A549 (cell line): ENCODE measurements around the gene MBNL3. TPM values are rescaled to one million over a fixed set of nuclear protein-coding genes. Genes with fewer than 3 reads are reported as not detected.
A peak's percentile ranks its signal among the peaks of the same experiment; 100 is the strongest.
"Not testable (repeated sequence)": the region's sequence is repeated elsewhere in the genome, so short reads cannot be mapped to it uniquely, and the experiment has no call there.

ENCODE experiments used
- ATAC-seq, 2 experiments: fragments of 200-7000 bp in 1 of 2; fragments of >200 bp in 1 of 2; cut with Nextera tagmentation in 1 of 2; cut with Tn5 transposase in 1 of 2; 3 replicates each; pipeline versions ENCODE4 v1.8.0 to v1.9.1; 2018 to 2020; ENCODE audit warnings: mild to moderate bottlenecking in 1 of 2, moderate library complexity in 1 of 2
- CTCF ChIA-PET: fragments of 300-600 bp; sonication (Branson Sonifier 250); formaldehyde crosslinking; extraction: SDS; loops from one replicate; lab custom pipeline; 2021; ENCODE audit warnings: antibody characterized with exemption, inconsistent platforms; lab: Yijun Ruan, JAX
- POLR2A ChIA-PET: fragments of 350-600 bp; formaldehyde crosslinking; extraction: SDS; loops from one replicate; lab custom pipeline; 2021; ENCODE audit warnings: antibody characterized with exemption, inconsistent platforms; lab: Yijun Ruan, JAX
- DNase-seq, 2 experiments: peaks; one replicate each; pipeline versions ENCODE4 v3.0.0 to v3.0.0-alpha.2; 2011 to 2016; ENCODE audit warnings: low read depth in 1 of 2, low spot score in 1 of 2
- FAIRE-seq: peaks from 2 replicates; lab custom pipeline; 2011; peaks lifted over from hg19 to GRCh38; lab: Jason Lieb, UNC
- H3K27ac ChIP-seq, 2 experiments: fragments of >200 bp; sonication (Bioruptor Twin); formaldehyde crosslinking; 3 replicates each; pipeline ENCODE4 v1.5.1; 2016 to 2017
- H3K4me1 ChIP-seq: fragments of >200 bp; sonication (Bioruptor Twin); formaldehyde crosslinking; 3 replicates; pipeline ENCODE4 v1.6.1; 2016
- H3K4me2 ChIP-seq: fragments of >200 bp; sonication (Bioruptor Twin); formaldehyde crosslinking; 3 replicates; pipeline ENCODE4 v1.6.1; 2016
- H3K4me3 ChIP-seq: fragments of >200 bp; sonication (Bioruptor Twin); formaldehyde crosslinking; 3 replicates; pipeline ENCODE4 v1.5.1; 2016
- H3K9me3 ChIP-seq: fragments of >200 bp; sonication (Bioruptor Twin); formaldehyde crosslinking; 3 replicates; pipeline ENCODE4 v1.6.1; 2016
- CBX2 ChIP-seq: fragments of 200-600 bp; sonication (generic); IDR thresholded peaks from 2 replicates; pipeline ENCODE4 v1.6.1; 2016; ENCODE audit warnings: low read depth, mild to moderate bottlenecking, borderline replicate concordance
- CHD2 ChIP-seq: fragments of 150-350 bp; IDR thresholded peaks from 2 replicates; pipeline ENCODE4 v1.6.1; 2014; ENCODE audit warnings: low read length; ENCODE audit not compliant: partially characterized antibody
- EP300 ChIP-seq, 2 experiments: fragments of >200 bp; sonication (Bioruptor Twin); formaldehyde crosslinking; IDR thresholded peaks; 2 replicates in 1 of 2; 3 replicates in 1 of 2; pipeline ENCODE4 v1.6.1; 2016 to 2017
- FOSL2 ChIP-seq, 2 experiments: fragments of 450-650 bp in 1 of 2; fragments of >200 bp in 1 of 2; sonication (Bioruptor Twin) in 1 of 2; formaldehyde crosslinking; IDR thresholded peaks; 2 replicates each; pipeline versions ENCODE4 v1.5.0 to v1.6.1; 2016 to 2020; ENCODE audit warnings: mild to moderate bottlenecking in 1 of 2, moderate library complexity in 1 of 2
- FOXS1 ChIP-seq: fragments of 250-450 bp; sonication (Bioruptor Pico); IDR thresholded peaks from 2 replicates; pipeline ENCODE4 v1.5.0; 2020; ENCODE audit warnings: mild to moderate bottlenecking, moderate library complexity
- HEYL ChIP-seq: fragments of 250-450 bp; sonication (Bioruptor Pico); IDR thresholded peaks from 2 replicates; pipeline ENCODE4 v1.8.0; 2021; ENCODE audit warnings: mild to moderate bottlenecking, moderate library complexity
- HOXB5 ChIP-seq: fragments of 250-450 bp; sonication (Bioruptor Pico); IDR thresholded peaks from 2 replicates; pipeline ENCODE4 v1.5.0; 2020; ENCODE audit warnings: mild to moderate bottlenecking, moderate library complexity
- JUNB ChIP-seq: fragments of >200 bp; sonication (Bioruptor Twin); formaldehyde crosslinking; IDR thresholded peaks from 2 replicates; pipeline ENCODE4 v1.6.1; 2016
- KDM1A ChIP-seq: fragments of 200-600 bp; sonication (generic); IDR thresholded peaks from 2 replicates; pipeline ENCODE4 v1.6.1; 2016; ENCODE audit warnings: low read depth, mild to moderate bottlenecking
- KDM5A ChIP-seq: fragments of 200-600 bp; sonication (generic); IDR thresholded peaks from 2 replicates; pipeline ENCODE4 v1.6.1; 2016; ENCODE audit warnings: antibody characterized with exemption, mild to moderate bottlenecking
- MAFK ChIP-seq: fragments of 450-650 bp; IDR thresholded peaks from 2 replicates; pipeline ENCODE4 v1.6.1; 2014; ENCODE audit not compliant: partially characterized antibody
- MYC ChIP-seq: IDR thresholded peaks from 2 replicates; pipeline ENCODE4 v1.6.1; 2012; ENCODE audit warnings: mild to moderate bottlenecking, inconsistent platforms, low read length, improper control_type of control experiment, borderline replicate concordance
- NR3C1 ChIP-seq: fragments of >200 bp; sonication (Bioruptor Twin); formaldehyde crosslinking; IDR thresholded peaks from 3 replicates; pipeline ENCODE4 v1.6.1; 2017
- PHF8 ChIP-seq: fragments of 200-600 bp; sonication (generic); IDR thresholded peaks from 2 replicates; pipeline ENCODE4 v1.6.1; 2016; ENCODE audit warnings: low read depth, mild to moderate bottlenecking, antibody characterized with exemption, moderate library complexity, borderline replicate concordance
- RFX5 ChIP-seq: fragments of 450-650 bp; IDR thresholded peaks from 2 replicates; pipeline ENCODE4 v1.7.1; 2014; ENCODE audit warnings: antibody characterized with exemption, mild to moderate bottlenecking, moderate library complexity
- TFCP2L1 ChIP-seq: fragments of 250-450 bp; sonication (Bioruptor Pico); IDR thresholded peaks from 2 replicates; pipeline ENCODE4 v1.5.0; 2021; ENCODE audit warnings: mild to moderate bottlenecking
- ZFP36 ChIP-seq: fragments of 450-650 bp; IDR thresholded peaks from 2 replicates; pipeline ENCODE4 v1.6.1; 2014; ENCODE audit warnings: borderline replicate concordance; ENCODE audit not compliant: partially characterized antibody
- ZSCAN20 ChIP-seq: fragments of 250-450 bp; sonication (Bioruptor Pico); IDR thresholded peaks from 2 replicates; pipeline ENCODE4 v1.8.0; 2022; ENCODE audit warnings: mild to moderate bottlenecking, moderate library complexity
- WGBS: methylation state at CpG from one replicate; pipeline ENCODE4 v1.1.6; 2017; ENCODE audit errors: missing lambda C conversion rate; 5-methylcytosine and 5-hydroxymethylcytosine counted together
- polyA plus RNA-seq, 4 experiments: library from polyadenylated mRNA; depleted of rRNA in 3 of 4; stranded (reverse); fragments of >200 nt; fragmentation: RNase III in 1 of 4; extraction: RNeasy Plus Mini Kit Qiagen cat#74134 plus additional on column Dnase treatment in 1 of 4; gene quantifications; 2 replicates in 3 of 4; 3 replicates in 1 of 4; pipeline ENCODE4 v1.2.3, GENCODE V29; 2011 to 2017
- TF ChIP-seq, protein P1 (sequence below): fragments of 450-650 bp; IDR thresholded peaks from 2 replicates; pipeline ENCODE4 v1.6.1; 2014; ENCODE audit warnings: antibody characterized with exemption
- TF ChIP-seq, protein P2 (sequence below): fragments of >200 bp; sonication (Bioruptor Twin); formaldehyde crosslinking; IDR thresholded peaks from 3 replicates; pipeline ENCODE4 v1.6.1; 2016
- TF ChIP-seq, protein P3 (sequence below): fragments of 150-350 bp; IDR thresholded peaks from 2 replicates; pipeline ENCODE4 v1.6.1; 2014; ENCODE audit warnings: low read depth, mild to moderate bottlenecking, low read length
- TF ChIP-seq, protein P4 (sequence below): fragments of >200 bp; sonication (Bioruptor Twin); formaldehyde crosslinking; IDR thresholded peaks from 3 replicates; pipeline ENCODE4 v1.5.1; 2016
- TF ChIP-seq, protein P5 (sequence below): fragments of >200 bp; sonication (Bioruptor Twin); formaldehyde crosslinking; IDR thresholded peaks from 2 replicates; pipeline ENCODE4 v1.6.1; 2016

Gene MBNL3
- polyA plus RNA-seq, 2 of the 4 experiments (the other 2 are of a cell fraction): not detected

DNA sequence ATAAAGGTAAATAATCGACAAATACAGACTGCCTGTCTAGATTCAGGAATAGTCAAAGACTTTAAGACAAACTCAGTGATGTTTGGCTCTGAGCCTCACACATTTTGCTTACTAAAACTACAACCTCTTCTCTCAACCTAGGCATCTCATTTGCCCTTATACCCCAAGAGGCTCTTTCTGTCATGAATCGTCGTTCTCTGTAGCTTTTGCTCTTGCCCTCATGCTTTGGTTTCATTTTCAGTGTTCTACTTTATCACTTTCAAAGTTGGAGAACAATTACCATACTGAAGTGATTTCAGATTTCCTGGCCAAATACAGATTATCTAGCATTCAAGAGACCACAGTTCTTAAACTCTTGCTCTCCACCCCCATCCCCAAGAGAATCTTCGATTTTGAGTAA lies 155.5 kb downstream of the MBNL3 start (continued):
- TF ChIP-seq ZSCAN20 (CRISPR knock-in tag): no peak

DNA sequence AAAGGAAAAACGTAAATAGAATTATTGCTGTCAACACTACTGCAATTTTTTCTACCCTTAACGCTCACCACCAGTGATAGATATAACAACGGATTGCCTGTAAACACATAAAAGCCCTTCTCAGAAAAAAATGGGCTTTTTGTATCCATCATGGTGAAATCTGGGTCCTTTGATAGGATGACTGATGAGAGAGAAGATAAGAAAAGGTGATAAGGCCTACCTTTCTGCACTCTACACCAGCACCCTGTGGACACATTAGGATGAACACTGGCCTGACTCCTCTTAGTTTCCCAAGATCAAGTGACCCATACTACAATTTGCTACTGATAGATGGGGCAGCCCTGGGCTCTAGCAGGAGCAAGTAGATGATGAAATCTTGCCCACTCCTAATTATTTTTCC lies 157.3 kb downstream of the MBNL3 start:
- DNase-seq (no peak), ATAC-seq (no peak), FAIRE-seq (no peak)
- Histone ChIP-seq H3K27ac (no peak overlapping the region), H3K4me3 (no peak overlapping the region), H3K4me2 (no peak overlapping the region), H3K9me3 (no peaks in the 10 kb centered on the region), H3K4me1 (no peaks in the 10 kb centered on the region)
- no peak for TF ChIP-seq NR3C1
- TF ChIP-seq, protein P1, sequence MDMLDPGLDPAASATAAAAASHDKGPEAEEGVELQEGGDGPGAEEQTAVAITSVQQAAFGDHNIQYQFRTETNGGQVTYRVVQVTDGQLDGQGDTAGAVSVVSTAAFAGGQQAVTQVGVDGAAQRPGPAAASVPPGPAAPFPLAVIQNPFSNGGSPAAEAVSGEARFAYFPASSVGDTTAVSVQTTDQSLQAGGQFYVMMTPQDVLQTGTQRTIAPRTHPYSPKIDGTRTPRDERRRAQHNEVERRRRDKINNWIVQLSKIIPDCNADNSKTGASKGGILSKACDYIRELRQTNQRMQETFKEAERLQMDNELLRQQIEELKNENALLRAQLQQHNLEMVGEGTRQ: no peak
- TF ChIP-seq, protein P2, sequence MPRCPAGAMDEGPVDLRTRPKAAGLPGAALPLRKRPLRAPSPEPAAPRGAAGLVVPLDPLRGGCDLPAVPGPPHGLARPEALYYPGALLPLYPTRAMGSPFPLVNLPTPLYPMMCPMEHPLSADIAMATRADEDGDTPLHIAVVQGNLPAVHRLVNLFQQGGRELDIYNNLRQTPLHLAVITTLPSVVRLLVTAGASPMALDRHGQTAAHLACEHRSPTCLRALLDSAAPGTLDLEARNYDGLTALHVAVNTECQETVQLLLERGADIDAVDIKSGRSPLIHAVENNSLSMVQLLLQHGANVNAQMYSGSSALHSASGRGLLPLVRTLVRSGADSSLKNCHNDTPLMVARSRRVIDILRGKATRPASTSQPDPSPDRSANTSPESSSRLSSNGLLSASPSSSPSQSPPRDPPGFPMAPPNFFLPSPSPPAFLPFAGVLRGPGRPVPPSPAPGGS: no peak
- no peak for TF ChIP-seq FOXS1 (CRISPR knock-in tag)
- TF ChIP-seq PHF8: no peak
- ChIA-PET CTCF (no interaction called here), POLR2A (no interaction called here)
- 8% methylated on average over 3 of the region's 3 CpGs for WGBS

DNA sequence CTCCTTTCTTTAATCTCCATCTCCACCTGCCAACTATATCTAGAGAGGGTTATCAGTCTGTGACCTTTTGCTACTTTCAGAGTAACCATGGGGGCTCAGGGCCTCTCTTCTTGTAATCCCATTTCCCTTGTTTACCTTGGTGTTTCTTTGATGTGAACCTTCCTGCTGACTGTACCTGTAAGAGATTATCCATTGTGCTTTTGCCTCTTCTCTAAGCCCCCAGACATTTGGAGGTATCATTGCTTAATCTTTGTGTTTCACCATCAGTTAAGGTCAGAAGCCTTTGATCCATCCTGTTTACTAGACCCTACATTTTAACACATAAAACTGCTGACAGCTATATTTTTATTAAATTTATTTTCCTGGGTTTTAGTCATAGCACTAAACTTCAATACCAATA lies 157.8 kb downstream of the MBNL3 start:
- POLR2A ChIA-PET: no interaction called here
- CTCF ChIA-PET: no interaction called here
- no peak for FAIRE-seq
- H3K27ac ChIP-seq: no peak overlapping the region
- H3K9me3 ChIP-seq: no peaks in the 10 kb centered on the region
- no peak for DNase-seq
- no peaks in the 10 kb centered on the region for H3K4me1 ChIP-seq
- H3K4me2 ChIP-seq: no peak overlapping the region
- ATAC-seq: no peak
- TF ChIP-seq, protein P3, sequence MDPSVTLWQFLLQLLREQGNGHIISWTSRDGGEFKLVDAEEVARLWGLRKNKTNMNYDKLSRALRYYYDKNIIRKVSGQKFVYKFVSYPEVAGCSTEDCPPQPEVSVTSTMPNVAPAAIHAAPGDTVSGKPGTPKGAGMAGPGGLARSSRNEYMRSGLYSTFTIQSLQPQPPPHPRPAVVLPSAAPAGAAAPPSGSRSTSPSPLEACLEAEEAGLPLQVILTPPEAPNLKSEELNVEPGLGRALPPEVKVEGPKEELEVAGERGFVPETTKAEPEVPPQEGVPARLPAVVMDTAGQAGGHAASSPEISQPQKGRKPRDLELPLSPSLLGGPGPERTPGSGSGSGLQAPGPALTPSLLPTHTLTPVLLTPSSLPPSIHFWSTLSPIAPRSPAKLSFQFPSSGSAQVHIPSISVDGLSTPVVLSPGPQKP: no peak
- peak; percentile 36 for TF ChIP-seq MAFK
- no peak overlapping the region for H3K4me3 ChIP-seq

DNA sequence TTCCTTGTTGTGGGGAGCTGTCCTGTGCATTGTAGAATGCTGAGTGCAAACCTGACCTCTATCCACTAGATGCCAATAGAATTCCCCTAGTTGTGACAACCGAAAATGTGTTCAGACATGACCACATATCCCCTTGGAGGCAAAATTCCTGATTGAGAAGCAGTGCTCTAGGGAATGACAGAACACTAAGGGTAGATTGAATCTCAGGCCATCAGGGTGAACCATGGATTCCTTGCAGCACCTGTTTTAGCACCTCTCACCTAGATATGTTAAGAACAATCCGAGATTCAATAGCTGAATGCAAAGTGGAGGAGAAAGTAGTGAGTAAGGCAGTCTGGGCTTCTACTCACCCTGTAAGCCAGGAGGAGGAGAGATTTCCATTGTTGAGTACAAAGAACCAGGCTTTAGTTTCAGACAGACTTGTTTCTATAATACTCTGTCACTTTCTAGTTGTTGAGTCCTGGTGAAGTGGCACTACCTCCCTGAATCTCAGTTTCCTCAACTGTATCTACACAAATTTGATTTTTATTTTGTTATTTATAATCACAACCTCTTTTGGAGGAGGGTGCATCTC lies 158.6 kb downstream of the MBNL3 start:
- ATAC-seq: no peak

DNA sequence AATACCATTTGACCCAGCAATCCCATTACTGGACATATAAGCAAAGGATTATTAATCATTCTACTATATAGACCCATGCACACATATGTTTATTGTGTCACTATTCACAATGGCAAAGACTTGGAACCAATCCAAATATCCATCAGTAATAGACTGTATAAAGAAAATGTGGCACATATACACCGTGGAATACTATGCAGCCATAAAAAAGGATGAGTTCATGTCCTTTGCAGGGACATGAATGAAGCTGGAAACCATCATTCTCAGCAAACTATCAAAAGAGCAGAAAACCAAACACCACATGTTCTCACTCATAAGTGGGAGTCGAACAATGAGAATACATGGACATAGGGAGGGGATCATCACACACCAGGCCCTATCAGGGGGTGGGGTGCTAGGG lies 161.9 kb downstream of the MBNL3 start:
- H3K4me3 ChIP-seq, H3K4me1 ChIP-seq, DNase-seq, POLR2A ChIA-PET, ATAC-seq, H3K27ac ChIP-seq, H3K4me2 ChIP-seq, H3K9me3 ChIP-seq, FAIRE-seq, CTCF ChIA-PET: not testable (repeated sequence)
- WGBS: 23% methylated on average over 2 of the region's 2 CpGs

More for the DNA sequence above, 158.6 kb downstream of the MBNL3 start:
- WGBS: 8% methylated on average over 2 of the region's 2 CpGs
- H3K4me3 ChIP-seq: no peak overlapping the region
- no peak for FAIRE-seq
- H3K27ac ChIP-seq: no peak overlapping the region
- CTCF ChIA-PET: no interaction called here
- TF ChIP-seq, protein P4, sequence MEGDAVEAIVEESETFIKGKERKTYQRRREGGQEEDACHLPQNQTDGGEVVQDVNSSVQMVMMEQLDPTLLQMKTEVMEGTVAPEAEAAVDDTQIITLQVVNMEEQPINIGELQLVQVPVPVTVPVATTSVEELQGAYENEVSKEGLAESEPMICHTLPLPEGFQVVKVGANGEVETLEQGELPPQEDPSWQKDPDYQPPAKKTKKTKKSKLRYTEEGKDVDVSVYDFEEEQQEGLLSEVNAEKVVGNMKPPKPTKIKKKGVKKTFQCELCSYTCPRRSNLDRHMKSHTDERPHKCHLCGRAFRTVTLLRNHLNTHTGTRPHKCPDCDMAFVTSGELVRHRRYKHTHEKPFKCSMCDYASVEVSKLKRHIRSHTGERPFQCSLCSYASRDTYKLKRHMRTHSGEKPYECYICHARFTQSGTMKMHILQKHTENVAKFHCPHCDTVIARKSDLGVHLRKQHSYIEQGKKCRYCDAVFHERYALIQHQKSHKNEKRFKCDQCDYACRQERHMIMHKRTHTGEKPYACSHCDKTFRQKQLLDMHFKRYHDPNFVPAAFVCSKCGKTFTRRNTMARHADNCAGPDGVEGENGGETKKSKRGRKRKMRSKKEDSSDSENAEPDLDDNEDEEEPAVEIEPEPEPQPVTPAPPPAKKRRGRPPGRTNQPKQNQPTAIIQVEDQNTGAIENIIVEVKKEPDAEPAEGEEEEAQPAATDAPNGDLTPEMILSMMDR: no peak
- TF ChIP-seq KDM5A (no peak), JUNB (no peak), HEYL (CRISPR knock-in tag) (no peak), CBX2 (no peak), FOXS1 (CRISPR knock-in tag) (no peak), ZFP36 (no peak), MYC (no peak), NR3C1 (no peak), CHD2 (no peak), TFCP2L1 (no peak), HOXB5 (CRISPR knock-in tag) (no peak), RFX5 (no peak), PHF8 (no peak), EP300 (IDR thresholded peaks at IDR 0.05) (no peak), FOSL2 (IDR thresholded peaks at IDR 0.05) (no peak), FOSL2 (CRISPR knock-in tag; IDR thresholded peaks at IDR 0.05) (no peak), KDM1A (no peak)
- TF ChIP-seq, protein P3: no peak
- TF ChIP-seq, protein P5, sequence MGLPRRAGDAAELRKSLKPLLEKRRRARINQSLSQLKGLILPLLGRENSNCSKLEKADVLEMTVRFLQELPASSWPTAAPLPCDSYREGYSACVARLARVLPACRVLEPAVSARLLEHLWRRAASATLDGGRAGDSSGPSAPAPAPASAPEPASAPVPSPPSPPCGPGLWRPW: no peak
- TF ChIP-seq, protein P1: no peak
- TF ChIP-seq, all 56 proteins: peak for 0
- POLR2A ChIA-PET: no interaction called here
- no peak for DNase-seq
- H3K4me2 ChIP-seq: no peak overlapping the region
- H3K4me1 ChIP-seq: no peaks in the 10 kb centered on the region
- H3K9me3 ChIP-seq: no peaks in the 10 kb centered on the region
